ENCODE measurements around the gene OR7G1. TPM values are rescaled to one million over a fixed set of nuclear protein-coding genes. Genes with fewer than 3 reads are reported as not detected.

The OR7G1 gene
- total and polyA plus RNA-seq, 2 of the 8 experiments (the other 6 are each of a cell fraction or from before 2014, with no cell fraction given): not detected

DNA sequence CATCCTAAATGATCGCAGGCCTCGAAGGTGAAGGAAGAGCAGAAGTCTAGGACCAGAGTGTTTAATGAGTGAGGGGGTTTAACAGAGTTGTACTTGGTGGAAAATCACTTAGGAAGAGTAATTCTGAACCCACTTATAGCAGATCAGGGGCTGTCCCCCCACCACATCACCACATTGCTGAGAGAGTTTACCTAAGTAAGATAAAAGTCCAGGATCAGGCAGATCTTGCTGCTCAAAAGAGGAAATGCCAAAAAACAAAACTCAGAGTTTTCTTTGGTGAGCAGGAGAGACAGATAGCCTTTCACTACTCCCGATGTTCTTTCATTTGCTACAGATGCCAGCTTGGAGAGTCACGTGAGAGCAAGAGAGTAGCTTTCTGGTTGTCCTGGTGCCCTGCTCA, 40.0 kb upstream of the OR7G1 start:
- H4K5ac ChIP-seq (ENCODE audit: insufficient read length, low read depth, low read length): no peak overlapping the region
- H2BK120ac ChIP-seq (replicated peaks; ENCODE audit: low read depth, low read length): no peak overlapping the region
- no peak overlapping the region for H3K4me2 ChIP-seq (ENCODE audit: insufficient read depth in 1 of 2, low read depth in 2 of 2, low read length in 2 of 2)
- H2AFZ ChIP-seq (ENCODE audit: low read length): no peak overlapping the region
- peaks cover 3 to 11% of the 10 kb centered on the region in 2 experiments for H4K20me1 ChIP-seq (replicated peaks in 1 of 2; ENCODE audit: control insufficient read depth in 1 of 2, insufficient read depth in 2 of 2, low read length in 2 of 2)
- H3K4me1 ChIP-seq (replicated peaks in 1 of 4; ENCODE audit: control insufficient read depth in 3 of 4, insufficient read depth in 4 of 4, low read length in 3 of 4): no peaks in the 10 kb centered on the region
- H3K4ac ChIP-seq (replicated peaks; ENCODE audit: insufficient read length, low read depth, low read length): no peak overlapping the region
- H2BK12ac ChIP-seq (ENCODE audit: low read depth, low read length): no peak overlapping the region
- no peak overlapping the region for H3K56ac ChIP-seq (replicated peaks; ENCODE audit: insufficient read length, low read depth, low read length)
- H2BK20ac ChIP-seq (ENCODE audit: low read length): no peak overlapping the region
- peaks cover 11% of the 10 kb centered on the region for H3K79me1 ChIP-seq (ENCODE audit: low read depth, low read length)
- CTCF ChIA-PET (ENCODE audit: partially characterized antibody): no interaction called here
- no peak overlapping the region for H2BK5ac ChIP-seq (ENCODE audit: low read depth, low read length)
- H3K9me3 ChIP-seq (ENCODE audit: insufficient read depth in 2 of 2, low read depth in 1 of 2, low read length in 1 of 2): peaks cover 15 to 25% of the 10 kb centered on the region in 2 experiments
- 89% methylated on average over 4 of the region's 4 CpGs; no CpG with 5 or more reads in 1 of the 2 experiments for WGBS, 2 experiments (ENCODE audit: extremely low coverage in 1 of 2, insufficient coverage in 1 of 2, insufficient read length in 1 of 2, insufficient replicate concordance in 2 of 2, low coverage in 1 of 2, low lambda C conversion rate in 2 of 2, missing lambda C conversion rate in 1 of 2)
- POLR2A ChIA-PET (ENCODE audit: partially characterized antibody): no interaction called here
- H3K36me3 ChIP-seq (ENCODE audit: control insufficient read depth in 2 of 4, insufficient read depth in 4 of 4, low read length in 3 of 4): peaks cover 23 to 76% (median 51%) of the 10 kb centered on the region in 4 experiments
- no peak overlapping the region for H4K8ac ChIP-seq (ENCODE audit: extremely low read depth, insufficient read depth, low read length)
- no peak for FAIRE-seq
- no peak overlapping the region for H3K27ac ChIP-seq (ENCODE audit: low read depth, low read length)
- no peak overlapping the region; a peak in 1 of 7 replicates for H3K9ac ChIP-seq (replicated peaks in 1 of 4; ENCODE audit: extremely low read depth in 1 of 4, low read depth in 3 of 4, low read length in 3 of 4)
- H3K27me3 ChIP-seq (replicated peaks in 1 of 4; ENCODE audit: control insufficient read depth in 3 of 4, extremely low read depth in 1 of 4, insufficient read depth in 3 of 4, low read length in 3 of 4): no peaks in the 10 kb centered on the region
- no peak overlapping the region for H3K4me3 ChIP-seq (ENCODE audit: extremely low read depth in 1 of 4, insufficient read depth in 2 of 4, low read depth in 3 of 4, low read length in 4 of 4)
- H2BK15ac ChIP-seq (ENCODE audit: low read length): no peak overlapping the region
- peaks cover 29 to 67% of the 10 kb centered on the region in 2 experiments for H3K79me2 ChIP-seq (ENCODE audit: control insufficient read depth in 1 of 2, insufficient read depth in 2 of 2, low read length in 2 of 2)
- H3K14ac ChIP-seq (ENCODE audit: insufficient read length): no peak overlapping the region
- no peaks in the 10 kb centered on the region for H3K23me2 ChIP-seq (ENCODE audit: low read depth, low read length)
- no peak overlapping the region for H2AK5ac ChIP-seq (ENCODE audit: low read depth, low read length)
- DNase-seq (ENCODE audit: low read depth in 1 of 2, low spot score in 2 of 2): no peak
- H4K91ac ChIP-seq (replicated peaks; ENCODE audit: insufficient read length, low read length): no peak overlapping the region
- no peak overlapping the region for H3K23ac ChIP-seq (ENCODE audit: insufficient read length)
- H3K18ac ChIP-seq (ENCODE audit: extremely low read depth, low read length): no peak overlapping the region
- TF ChIP-seq SP2 (IDR thresholded peaks at IDR 0.05; ENCODE audit: low read length): no peak
- TF ChIP-seq YY1 (IDR thresholded peaks at IDR 0.05; ENCODE audit: low read depth, low read length): no peak
- TF ChIP-seq TEAD4 (IDR thresholded peaks at IDR 0.05; ENCODE audit: low read depth, low read length): no peak
- no peak for TF ChIP-seq RBBP5 (IDR thresholded peaks at IDR 0.05; ENCODE audit: borderline replicate concordance, low read depth, low read length)
- TF ChIP-seq NANOG (IDR thresholded peaks at IDR 0.05; ENCODE audit: insufficient read depth, low read depth, low read length, poor library complexity, severe bottlenecking): no peak
- no peak for TF ChIP-seq ATF2 (IDR thresholded peaks at IDR 0.05; ENCODE audit: low read length)

Data from H1 (cell line).